Renal cortex interstitium (tissue), 11 donors: ENCODE data around the gene GRM3. TPM values are rescaled to one million over a fixed set of nuclear protein-coding genes. Genes with fewer than 3 reads are reported as not detected.

Experiments
- DNase-seq, 11 donors: peaks; one replicate each; pipeline ENCODE4 v3.0.0-alpha.2; 2013; ENCODE audit warnings: low read depth in 9 of 11, low spot score in 4 of 11; ENCODE audit errors: extremely low read depth in 1 of 11
- polyA plus RNA-seq, 3 donors: library from polyadenylated mRNA; unstranded; fragments of 120-200 nt; gene quantifications; one replicate each; pipeline ENCODE4 v1.2.1, GENCODE V29; 2013; ENCODE audit not compliant: insufficient read length in 3 of 3

GRM3 gene
- polyA plus RNA-seq, 3 donors: 0.15 to 0.28 (median 0.17) TPM

GRCh38 chr7:86773309-86773708, 129.6 kb downstream of the GRM3 start:
- no peak for DNase-seq

GRCh38 chr7:86775203-86775602, 131.5 kb downstream of the GRM3 start:
- no peak for DNase-seq

- DNase-seq: no peak
These were observed 132.4 kb downstream of the GRM3 start for GRCh38 chr7:86776136-86776535.

GRCh38 chr7:86778271-86778670, 134.6 kb downstream of the GRM3 start:
- DNase-seq: no peak

GRCh38 chr7:86784765-86785164, 141.1 kb downstream of the GRM3 start:
- no peak for DNase-seq

GRCh38 chr7:86785641-86786040, 141.9 kb downstream of the GRM3 start:
- DNase-seq: no peak

GRCh38 chr7:86786376-86786775, 142.7 kb downstream of the GRM3 start:
- DNase-seq: no peak

- no peak for DNase-seq
These were observed 145.2 kb downstream of the GRM3 start for GRCh38 chr7:86788948-86789347.

GRCh38 chr7:86790383-86790782, 146.7 kb downstream of the GRM3 start:
- DNase-seq: no peak

GRCh38 chr7:86792260-86792659, 148.6 kb downstream of the GRM3 start:
- DNase-seq: no peak

GRCh38 chr7:86793136-86793535, 149.4 kb downstream of the GRM3 start:
- no peak for DNase-seq

- peak in 8 of 11 donors; percentile 1 to 13 (median 8) for DNase-seq
These were observed 171.1 kb downstream of the GRM3 start for GRCh38 chr7:86814661-86815379.

GRCh38 chr7:86815556-86815955, 171.8 kb downstream of the GRM3 start:
- DNase-seq: no peak

- DNase-seq: no peak
These were observed 175.2 kb downstream of the GRM3 start for GRCh38 chr7:86818903-86819302.

GRCh38 chr7:86823769-86824168, 180.1 kb downstream of the GRM3 start:
- no peak for DNase-seq

- DNase-seq: no peak
These were observed 181.6 kb downstream of the GRM3 start for GRCh38 chr7:86825264-86825663.

GRCh38 chr7:86826948-86827347, 183.2 kb downstream of the GRM3 start:
- DNase-seq: no peak

GRCh38 chr7:86833360-86833759, 189.7 kb downstream of the GRM3 start:
- DNase-seq: no peak

GRCh38 chr7:86837235-86837634, 193.5 kb downstream of the GRM3 start:
- no peak for DNase-seq

GRCh38 chr7:86844608-86845007, 200.9 kb downstream of the GRM3 start:
- DNase-seq: no peak

GRCh38 chr7:86846494-86847190, 202.9 kb downstream of the GRM3 start:
- DNase-seq: no peak
